WTC11 (cell line): Measurements from ENCODE around the gene PKP4. TPM values are rescaled to one million over a fixed set of nuclear protein-coding genes. Genes with fewer than 3 reads are reported as not detected.

Source experiments
- ATAC-seq: fragments of 200-7000 bp; cut with Tn5 transposase; 2 replicates; pipeline ENCODE4 v1.10.0; 2021; ENCODE audit warnings: mild to moderate bottlenecking, moderate library complexity
- CTCF ChIA-PET: fragments of 300-600 bp; sonication (Branson Sonifier 250); formaldehyde crosslinking; loops from one replicate; lab custom pipeline; 2021; ENCODE audit warnings: antibody characterized with exemption; lab: Charles Lee
- POLR2A ChIA-PET: fragments of 350-600 bp; sonication (Branson Sonifier 250); formaldehyde crosslinking; loops from one replicate; lab custom pipeline; 2021; ENCODE audit warnings: antibody characterized with exemption; lab: Charles Lee
- DNase-seq: peaks from one replicate; pipeline ENCODE4 v3.0.0; 2021; ENCODE audit warnings: low spot score
- H3K27ac Mint-ChIP-seq: 2 replicates; pipeline ENCODE4 v1.8.0; 2021; ENCODE audit warnings: mixed read lengths
- H3K27me3 Mint-ChIP-seq: 2 replicates; pipeline ENCODE4 v1.8.0; 2021; ENCODE audit warnings: low read depth, mild to moderate bottlenecking, moderate library complexity, mixed read lengths
- H3K36me3 Mint-ChIP-seq: 2 replicates; pipeline ENCODE4 v1.8.0; 2021; ENCODE audit warnings: mixed read lengths
- H3K4me1 Mint-ChIP-seq: 2 replicates; pipeline ENCODE4 v1.8.0; 2022; ENCODE audit warnings: mixed read lengths
- H3K4me3 Mint-ChIP-seq: 2 replicates; pipeline ENCODE4 v1.8.0; 2021; ENCODE audit warnings: mild to moderate bottlenecking, moderate library complexity, mixed read lengths
- H3K9me3 Mint-ChIP-seq: 2 replicates; pipeline ENCODE4 v1.8.0; 2021; ENCODE audit warnings: mixed read lengths
- ATF1 ChIP-seq: sonication (generic); formaldehyde crosslinking; IDR thresholded peaks from 2 replicates; pipeline ENCODE4 v1.8.1; 2023; ENCODE audit warnings: mild to moderate bottlenecking, moderate library complexity, missing genetic modification reagents
- CBFB ChIP-seq: sonication (generic); formaldehyde crosslinking; IDR thresholded peaks from 2 replicates; pipeline ENCODE4 v1.8.1; 2022; ENCODE audit warnings: mild to moderate bottlenecking, low read depth, missing genetic modification reagents
- CREB1 ChIP-seq: sonication (generic); formaldehyde crosslinking; IDR thresholded peaks from 2 replicates; pipeline ENCODE4 v1.8.0; 2023; ENCODE audit warnings: mild to moderate bottlenecking, missing genetic modification reagents
- CREM ChIP-seq: sonication (generic); formaldehyde crosslinking; IDR thresholded peaks from 2 replicates; pipeline ENCODE4 v1.8.1; 2022; ENCODE audit warnings: mild to moderate bottlenecking, missing genetic modification reagents, moderate library complexity
- E2F4 ChIP-seq: sonication (generic); formaldehyde crosslinking; IDR thresholded peaks from 2 replicates; pipeline ENCODE4 v1.8.1; 2022; ENCODE audit warnings: low read depth, mild to moderate bottlenecking, moderate library complexity, missing genetic modification reagents, borderline replicate concordance
- E2F5 ChIP-seq: sonication (generic); formaldehyde crosslinking; IDR thresholded peaks from 2 replicates; pipeline ENCODE4 v1.8.1; 2022; ENCODE audit warnings: mild to moderate bottlenecking, moderate library complexity, missing genetic modification reagents
- EMX1 ChIP-seq: fragments of 250-450 bp; sonication (Bioruptor Pico); IDR thresholded peaks from 2 replicates; pipeline ENCODE4 v1.8.0; 2021; ENCODE audit warnings: mild to moderate bottlenecking
- JUN ChIP-seq: sonication (generic); formaldehyde crosslinking; IDR thresholded peaks from 2 replicates; pipeline ENCODE4 v1.8.0; 2023; ENCODE audit warnings: mild to moderate bottlenecking, missing genetic modification reagents
- MAX ChIP-seq: sonication (generic); formaldehyde crosslinking; IDR thresholded peaks from 2 replicates; pipeline ENCODE4 v1.8.0; 2022; ENCODE audit warnings: mild to moderate bottlenecking, missing genetic modification reagents
- MLX ChIP-seq: sonication (generic); formaldehyde crosslinking; IDR thresholded peaks from 2 replicates; pipeline ENCODE4 v1.8.1; 2023; ENCODE audit warnings: mild to moderate bottlenecking, missing genetic modification reagents, moderate library complexity
- NR1H2 ChIP-seq: sonication (generic); formaldehyde crosslinking; IDR thresholded peaks from 2 replicates; pipeline ENCODE4 v1.9.0; 2021; ENCODE audit warnings: mild to moderate bottlenecking, moderate library complexity, missing genetic modification reagents
- NR3C1 ChIP-seq: sonication (generic); formaldehyde crosslinking; conservative IDR thresholded peaks from 2 replicates; pipeline ENCODE4 v1.8.1; 2023; ENCODE audit warnings: low read depth, mild to moderate bottlenecking, missing genetic modification reagents
- PRDM15 ChIP-seq: sonication (generic); formaldehyde crosslinking; IDR thresholded peaks from 2 replicates; pipeline ENCODE4 v1.8.0; 2022; ENCODE audit warnings: missing genetic modification reagents
- PREB ChIP-seq: sonication (generic); formaldehyde crosslinking; IDR thresholded peaks from 2 replicates; pipeline ENCODE4 v1.8.1; 2022; ENCODE audit warnings: mild to moderate bottlenecking, missing genetic modification reagents, moderate library complexity, borderline replicate concordance
- SMAD3 ChIP-seq: sonication (generic); formaldehyde crosslinking; IDR thresholded peaks from 2 replicates; pipeline ENCODE4 v1.8.0; 2022; ENCODE audit warnings: missing genetic modification reagents, mild to moderate bottlenecking, borderline replicate concordance
- SOX15 ChIP-seq: fragments of 250-450 bp; sonication (Bioruptor Pico); IDR thresholded peaks from 2 replicates; pipeline ENCODE4 v1.9.0; 2021; ENCODE audit warnings: mild to moderate bottlenecking
- STAT6 ChIP-seq: sonication (generic); formaldehyde crosslinking; conservative IDR thresholded peaks from 2 replicates; pipeline ENCODE4 v1.8.1; 2023; ENCODE audit warnings: mild to moderate bottlenecking, low read depth, missing genetic modification reagents, moderate library complexity
- ZMAT4 ChIP-seq: fragments of 250-450 bp; sonication (Bioruptor Pico); IDR thresholded peaks from 2 replicates; pipeline ENCODE4 v1.9.0; 2021; ENCODE audit warnings: mild to moderate bottlenecking
- ZNF138 ChIP-seq: sonication (generic); formaldehyde crosslinking; conservative IDR thresholded peaks from 2 replicates; pipeline ENCODE4 v1.8.1; 2022; ENCODE audit warnings: mild to moderate bottlenecking, moderate library complexity, missing genetic modification reagents
- ZNF219 ChIP-seq: sonication (generic); formaldehyde crosslinking; IDR thresholded peaks from 2 replicates; pipeline ENCODE4 v1.8.0; 2023; ENCODE audit warnings: missing genetic modification reagents, mild to moderate bottlenecking, borderline replicate concordance
- ZNF232 ChIP-seq: sonication (generic); formaldehyde crosslinking; IDR thresholded peaks from 2 replicates; pipeline ENCODE4 v1.8.0; 2022; ENCODE audit warnings: mild to moderate bottlenecking, missing genetic modification reagents
- ZNF671 ChIP-seq: fragments of 250-450 bp; sonication (Bioruptor Pico); IDR thresholded peaks from 2 replicates; pipeline ENCODE4 v1.8.0; 2021; ENCODE audit warnings: mild to moderate bottlenecking
- total RNA-seq: library from RNA; stranded (reverse); gene quantifications from 3 replicates; pipeline ENCODE4 v1.2.3, GENCODE V29; 2021

PKP4 gene
- total RNA-seq, 1 experiment from 2014 or later, result 78.9 TPM

GRCh38 chr2:158491072-158491471 lies 34.3 kb downstream of the PKP4 start:
- Mint-ChIP-seq H3K4me1 (peaks cover 69% of the 10 kb centered on the region), H3K36me3 (no peaks in the 10 kb centered on the region), H3K27ac (no peak overlapping the region), H3K27me3 (no peaks in the 10 kb centered on the region), H3K9me3 (no peaks in the 10 kb centered on the region), H3K4me3 (no peak overlapping the region)
- ChIA-PET POLR2A (no interaction called here), CTCF (interaction anchor here (1.6 kb wide), 1 partner anchor 33 kb away, joined by 4 read pairs; no protein-coding TSS in a partner anchor)
- TF ChIP-seq CREM (no peak), ZNF138 (CRISPR knock-in tag) (no peak), ATF1 (CRISPR knock-in tag) (no peak), SOX15 (CRISPR knock-in tag) (no peak), PRDM15 (CRISPR knock-in tag) (no peak), MAX (no peak), CBFB (CRISPR knock-in tag) (no peak), E2F4 (CRISPR knock-in tag) (no peak), JUN (CRISPR knock-in tag) (no peak), CREB1 (CRISPR knock-in tag) (no peak), PREB (CRISPR knock-in tag) (no peak), ZMAT4 (CRISPR knock-in tag) (no peak), NR3C1 (CRISPR knock-in tag) (no peak), ZNF232 (CRISPR knock-in tag) (no peak), ZNF671 (no peak), ZNF219 (CRISPR knock-in tag) (no peak), MLX (CRISPR knock-in tag) (no peak), SMAD3 (CRISPR knock-in tag) (no peak)
- DNase-seq (no peak), ATAC-seq (no peak)

GRCh38 chr2:158493458-158493857 lies 36.7 kb downstream of the PKP4 start:
- Mint-ChIP-seq H3K9me3 (no peaks in the 10 kb centered on the region), H3K36me3 (no peaks in the 10 kb centered on the region), H3K27ac (peak overlapping the region; percentile 34), H3K4me3 (no peak overlapping the region), H3K4me1 (peaks cover 68% of the 10 kb centered on the region), H3K27me3 (no peaks in the 10 kb centered on the region)
- CTCF ChIA-PET, result interaction anchor here (1.9 kb wide), 1 partner anchor 19 kb away, joined by 4 read pairs; no protein-coding TSS in a partner anchor
- POLR2A ChIA-PET, result no interaction called here
- ATAC-seq (peak; percentile 15; the same call in 1 of the 2 replicates), DNase-seq (no peak)
- no peak for TF ChIP-seq EMX1 (CRISPR knock-in tag)
- TF ChIP-seq NR1H2 (CRISPR knock-in tag), result no peak
- no peak for TF ChIP-seq ZNF138 (CRISPR knock-in tag)
- no peak for TF ChIP-seq STAT6
- TF ChIP-seq E2F5 (CRISPR knock-in tag), result no peak
